A204.1 (cell line): ENCODE data around the gene IVD.

ENCODE experiments used
- FAIRE-seq: peaks from 2 replicates; lab custom pipeline; 2012; peaks lifted over from hg19 to GRCh38; lab: Jason Lieb, UNC

The IVD gene

GRCh38 chr15:40405501-40406381 lies at the start of gene IVD:
TSS of gene IVD (plus strand) at chr15:40405795. CDS start at chr15:40405828, 33 bp downstream.
- peak; percentile 99 for FAIRE-seq

GRCh38 chr15:40355976-40356585 lies 49.5 kb upstream of the IVD start:
- no peak for FAIRE-seq

- FAIRE-seq: no peak
Observed at GRCh38 chr15:40357246-40357645, 48.3 kb upstream of the IVD start.

GRCh38 chr15:40357723-40358470 lies 47.7 kb upstream of the IVD start, which contains the start of gene DISP2:
TSS of gene DISP2 (plus strand) at chr15:40358219. CDS start at chr15:40358322, 103 bp downstream.
- FAIRE-seq: no peak

- no peak for FAIRE-seq
Observed at GRCh38 chr15:40358471-40359353, 46.9 kb upstream of the IVD start.

- FAIRE-seq: no peak
Observed at GRCh38 chr15:40360015-40360414, 45.6 kb upstream of the IVD start.

GRCh38 chr15:40361640-40362039 lies 44.0 kb upstream of the IVD start:
- FAIRE-seq: no peak

GRCh38 chr15:40363611-40364010 lies 42.0 kb upstream of the IVD start:
- no peak for FAIRE-seq

- no peak for FAIRE-seq
Observed at GRCh38 chr15:40364251-40364650, 41.3 kb upstream of the IVD start.

GRCh38 chr15:40365016-40365415 lies 40.6 kb upstream of the IVD start:
- FAIRE-seq: no peak

- FAIRE-seq: no peak
Observed at GRCh38 chr15:40365624-40366456, 39.8 kb upstream of the IVD start.

- FAIRE-seq: no peak
Observed at GRCh38 chr15:40366457-40367370, 38.9 kb upstream of the IVD start.

- no peak for FAIRE-seq
Observed at GRCh38 chr15:40367371-40367685, 38.3 kb upstream of the IVD start.

- no peak for FAIRE-seq
Observed at GRCh38 chr15:40367686-40368611, 37.6 kb upstream of the IVD start.

GRCh38 chr15:40368719-40369473 lies 36.7 kb upstream of the IVD start:
- no peak for FAIRE-seq

GRCh38 chr15:40369474-40369869 lies 36.1 kb upstream of the IVD start:
- FAIRE-seq: no peak

GRCh38 chr15:40369971-40370370 lies 35.6 kb upstream of the IVD start:
- no peak for FAIRE-seq

- FAIRE-seq: no peak
Observed at GRCh38 chr15:40372981-40373380, 32.6 kb upstream of the IVD start.
